K562 (cell line): Measurements from ENCODE around the gene TMEM234. TPM values are rescaled to one million over a fixed set of nuclear protein-coding genes. Genes with fewer than 3 reads are reported as not detected.

Experiments
- ARID4B ChIP-seq: sonication (generic); formaldehyde crosslinking; IDR thresholded peaks from 2 replicates; pipeline ENCODE4 v1.8.0; 2022; ENCODE audit warnings: mild to moderate bottlenecking, missing genetic modification reagents
- CXXC5 ChIP-seq: fragments of 250-450 bp; sonication (Bioruptor Pico); IDR thresholded peaks from 2 replicates; pipeline ENCODE4 v1.8.0; 2022; ENCODE audit warnings: inconsistent platforms, mild to moderate bottlenecking, moderate library complexity
- ERF ChIP-seq: fragments of 450-650 bp; formaldehyde crosslinking; IDR thresholded peaks from 2 replicates; pipeline ENCODE4 v1.4.0; 2020; ENCODE audit warnings: mild to moderate bottlenecking, mixed read lengths
- ETV1 ChIP-seq: fragments of 450-650 bp; conservative IDR thresholded peaks from 2 replicates; pipeline ENCODE4 v1.6.1; 2016; ENCODE audit warnings: missing genetic modification characterization, control low read depth, low read depth, missing compliant biosample characterization
- ETV6 ChIP-seq, 3 experiments: fragments of 150-350 bp in 1 of 3; sonication (generic) in 1 of 3; formaldehyde crosslinking in 1 of 3; IDR thresholded peaks; 2 replicates each; pipeline versions ENCODE4 v1.6.1 to v1.8.0; 2014 to 2022; ENCODE audit warnings: borderline replicate concordance in 2 of 3, low read depth in 2 of 3, antibody characterized with exemption in 1 of 3, low read length in 1 of 3, mild to moderate bottlenecking in 1 of 3, missing genetic modification reagents in 1 of 3
- HMG20B ChIP-seq: fragments of 250-450 bp; sonication (Bioruptor Pico); IDR thresholded peaks from 2 replicates; pipeline ENCODE4 v1.5.0; 2021; ENCODE audit warnings: mild to moderate bottlenecking
- NRF1 ChIP-seq, 2 experiments: fragments of 450-650 bp; IDR thresholded peaks in 1 of 2; conservative IDR thresholded peaks in 1 of 2; 2 replicates each; pipeline ENCODE4 v1.6.1; 2014; ENCODE audit warnings: mild to moderate bottlenecking in 2 of 2
- POLR2AphosphoS2 ChIP-seq: IDR thresholded peaks from 2 replicates; pipeline ENCODE4 v1.6.1; 2012; ENCODE audit warnings: low read length, improper control_type of control experiment
- SMARCA4 ChIP-seq: fragments of 450-650 bp; IDR thresholded peaks from 2 replicates; pipeline ENCODE4 v1.6.1; 2016
- SMARCA5 ChIP-seq: fragments of 450-650 bp; IDR thresholded peaks from 2 replicates; pipeline ENCODE4 v1.6.1; 2016
- SUPT5H ChIP-seq: fragments of 450-650 bp; IDR thresholded peaks from 2 replicates; pipeline ENCODE4 v1.6.1; 2016
- TFAP4 ChIP-seq: sonication (generic); formaldehyde crosslinking; IDR thresholded peaks from 2 replicates; pipeline ENCODE4 v1.8.0; 2022; ENCODE audit warnings: missing genetic modification reagents, mild to moderate bottlenecking, moderate library complexity, borderline replicate concordance
- ZNF395 ChIP-seq: fragments of 200-800 bp; sonication (Bioruptor generic); IDR thresholded peaks from 2 replicates; pipeline ENCODE4 v1.6.1; 2017; ENCODE audit warnings: missing genetic modification characterization, missing compliant biosample characterization
- ZNF518B ChIP-seq: fragments of 250-450 bp; sonication (Bioruptor Pico); IDR thresholded peaks from 2 replicates; pipeline ENCODE4 v1.5.0; 2021; ENCODE audit warnings: mild to moderate bottlenecking, moderate library complexity
- polyA plus RNA-seq, 8 experiments: library from polyadenylated mRNA; depleted of rRNA in 4 of 8; stranded (reverse) in 5 of 8; unstranded in 3 of 8; fragments of >200 nt; fragmentation: Nextera tagmentation in 2 of 8; fragmentation: Illumina TruSeq in 1 of 8; extraction: Ambion mirVana in 2 of 8; extraction: Trizol in 1 of 8; gene quantifications; 2 replicates each; pipeline versions ENCODE4 v1.2.1 to v1.2.3, GENCODE V29; 2011 to 2014; ENCODE audit warnings: inconsistent platforms in 1 of 8, missing spikeins in 1 of 8
- total RNA-seq, 7 experiments: library from RNA; depleted of rRNA in 6 of 7; stranded (reverse); fragments of >200 nt in 6 of 7; fragmentation: Illumina TruSeq in 2 of 7; extraction: Trizol in 2 of 7; gene quantifications; 2 replicates each; pipeline versions ENCODE4 v1.2.1 to v1.2.3, GENCODE V29; 2011 to 2021; ENCODE audit warnings: low replicate concordance in 1 of 7

Gene TMEM234
- total and polyA plus RNA-seq, 9 of the 15 experiments (the other 6 are each of a cell fraction or from before 2014, with no cell fraction given): 5.0 to 12.9 (median 7.6) TPM

- peak; percentile 93 for TF ChIP-seq ETV1
- peak; percentile 74 for TF ChIP-seq ARID4B (CRISPR knock-in tag)
- peak in 1 of 2 experiments; percentile 35; a peak in 1 of 4 replicates for TF ChIP-seq NRF1 (conservative IDR thresholded peaks at IDR 0.05 in 1 of 2, IDR thresholded peaks at IDR 0.05 in 1 of 2)
- no peak for TF ChIP-seq SMARCA4
- TF ChIP-seq ERF (CRISPR knock-in tag): 0 out of 2 replicates have a peak, but pooled peaks have one; percentile 15
- TF ChIP-seq CXXC5: peak; percentile 64
- no peak; the same call in 1 of the 2 replicates for TF ChIP-seq SMARCA5
- TF ChIP-seq ZNF518B (CRISPR knock-in tag): no peak
- peak; percentile 70; the same call in 1 of the 2 replicates for TF ChIP-seq POLR2AphosphoS2
- peak; percentile 32; the same call in 1 of the 2 replicates for TF ChIP-seq ZNF395
- TF ChIP-seq ETV6 (IDR thresholded peaks at IDR 0.05; ENCODE audit: borderline replicate concordance in 1 of 2, low read depth in 2 of 2, low read length in 1 of 2): peak in 1 of 2 experiments; percentile 66; a peak in 1 of 4 replicates
- TF ChIP-seq ETV6 (CRISPR knock-in tag; IDR thresholded peaks at IDR 0.05; ENCODE audit: borderline replicate concordance): peak; percentile 67; the same call in 1 of the 2 replicates
- peak; percentile 96 for TF ChIP-seq SUPT5H
- TF ChIP-seq HMG20B (CRISPR knock-in tag): no peak
- peak; percentile 74 for TF ChIP-seq TFAP4
These were observed at the start of gene TMEM234, which contains the start of gene EIF3I (continued) for GRCh38 chr1:32221980-32222755.
